Right hindlimb (tissue), 1 donor: ENCODE results near the gene TIMM22.
A peak's percentile ranks its signal among the peaks of the same experiment; 100 is the strongest.
"Not testable (repeated sequence)": the region's sequence is repeated elsewhere in the genome, so short reads cannot be mapped to it uniquely, and the experiment has no call there.

Experiments
- DNase-seq: peaks from one replicate; pipeline ENCODE4 v3.0.0-alpha.2; 2018

TIMM22 gene

GRCh38 chr17:1040216-1040600 lies 43.3 kb downstream of the TIMM22 start:
- peak; percentile 75 for DNase-seq

GRCh38 chr17:1041746-1042145 lies 44.8 kb downstream of the TIMM22 start:
- no peak for DNase-seq

DNA sequence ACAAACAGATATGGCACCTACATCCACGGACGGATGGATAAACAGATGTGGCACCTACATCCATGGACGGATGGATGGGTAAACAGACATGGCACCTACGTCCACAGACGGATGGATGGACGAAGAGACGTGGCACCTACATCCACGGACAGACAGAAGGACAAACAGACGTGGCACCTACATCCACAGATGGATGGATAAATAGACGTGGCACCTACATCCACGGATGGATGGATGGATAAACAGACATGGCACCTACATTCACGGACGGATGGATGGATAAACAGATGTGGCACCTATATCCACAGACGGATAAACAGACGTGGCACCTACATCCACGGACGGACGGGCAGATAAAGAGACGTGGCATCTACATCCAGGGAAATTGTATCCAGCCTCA lies 45.6 kb downstream of the TIMM22 start:
- no peak for DNase-seq

DNA sequence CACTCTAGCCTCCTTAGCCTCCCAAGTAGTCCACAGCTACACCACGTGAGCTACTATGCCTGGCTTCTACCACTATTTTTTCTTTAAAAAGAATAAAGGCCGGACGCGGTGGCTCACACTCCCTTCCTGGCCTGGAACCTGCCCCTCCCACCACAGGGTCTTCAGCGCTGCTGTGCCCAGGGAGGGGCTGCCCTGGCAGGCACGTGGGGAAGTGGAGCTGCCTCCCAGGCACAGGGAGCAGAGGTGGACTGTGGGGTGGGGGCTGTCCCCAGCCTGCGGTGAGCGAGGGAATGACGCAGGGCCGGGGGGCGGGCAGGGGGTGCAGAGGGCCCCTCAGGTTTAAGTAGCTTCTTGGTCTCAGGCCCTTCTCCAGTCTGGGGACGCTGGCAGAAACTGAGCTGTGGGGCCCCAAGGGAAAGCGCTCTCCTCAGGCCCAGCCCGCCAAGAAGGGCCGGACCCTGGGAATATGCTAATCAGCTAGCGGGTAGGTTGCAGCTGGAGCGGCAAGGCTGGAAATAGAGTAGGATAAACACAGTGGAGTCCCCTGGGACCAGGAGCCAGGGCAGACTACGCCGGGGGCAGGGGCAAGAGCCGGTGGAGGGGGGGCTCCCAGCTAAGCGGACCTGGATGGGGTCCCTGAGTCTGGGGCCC lies 46.8 kb downstream of the TIMM22 start:
- peak; percentile 76 for DNase-seq

GRCh38 chr17:1044387-1045009 lies 47.6 kb downstream of the TIMM22 start:
- not testable (repeated sequence) for DNase-seq

GRCh38 chr17:1045456-1045855 lies 48.5 kb downstream of the TIMM22 start:
- DNase-seq, result no peak

GRCh38 chr17:1047177-1047878 lies 50.4 kb downstream of the TIMM22 start:
- DNase-seq, result no peak

DNA sequence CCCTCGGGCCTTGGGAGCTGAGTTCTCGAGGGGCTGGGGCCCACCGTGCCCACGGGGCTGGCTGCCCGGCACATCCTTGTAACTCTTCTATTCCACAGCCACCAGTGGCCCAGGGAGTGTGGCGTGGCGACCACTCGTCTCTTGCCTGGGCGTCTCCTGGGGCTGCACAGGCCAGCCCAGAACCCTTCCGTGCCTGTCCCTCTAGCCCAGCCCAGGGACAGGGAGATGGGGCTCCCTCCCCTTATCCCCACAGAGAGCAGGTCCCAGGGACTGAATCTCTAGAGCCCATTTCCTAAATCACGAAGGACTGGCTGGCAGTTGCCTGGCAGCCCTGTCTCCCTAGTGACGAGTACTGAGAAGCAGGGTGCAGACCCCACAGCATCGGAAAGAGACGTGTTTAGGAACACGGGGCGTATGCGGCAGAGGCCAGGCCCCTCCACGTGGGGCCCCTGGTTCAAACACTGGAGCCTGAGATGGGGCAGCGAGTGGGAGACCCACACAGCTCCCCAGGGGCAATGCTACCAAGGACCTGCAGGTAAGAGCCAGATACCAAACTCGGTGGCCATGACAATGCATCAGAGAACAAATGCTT lies 51.0 kb downstream of the TIMM22 start:
- no peak for DNase-seq

GRCh38 chr17:1048516-1049115 lies 51.7 kb downstream of the TIMM22 start:
- DNase-seq, result not testable (repeated sequence)

DNA sequence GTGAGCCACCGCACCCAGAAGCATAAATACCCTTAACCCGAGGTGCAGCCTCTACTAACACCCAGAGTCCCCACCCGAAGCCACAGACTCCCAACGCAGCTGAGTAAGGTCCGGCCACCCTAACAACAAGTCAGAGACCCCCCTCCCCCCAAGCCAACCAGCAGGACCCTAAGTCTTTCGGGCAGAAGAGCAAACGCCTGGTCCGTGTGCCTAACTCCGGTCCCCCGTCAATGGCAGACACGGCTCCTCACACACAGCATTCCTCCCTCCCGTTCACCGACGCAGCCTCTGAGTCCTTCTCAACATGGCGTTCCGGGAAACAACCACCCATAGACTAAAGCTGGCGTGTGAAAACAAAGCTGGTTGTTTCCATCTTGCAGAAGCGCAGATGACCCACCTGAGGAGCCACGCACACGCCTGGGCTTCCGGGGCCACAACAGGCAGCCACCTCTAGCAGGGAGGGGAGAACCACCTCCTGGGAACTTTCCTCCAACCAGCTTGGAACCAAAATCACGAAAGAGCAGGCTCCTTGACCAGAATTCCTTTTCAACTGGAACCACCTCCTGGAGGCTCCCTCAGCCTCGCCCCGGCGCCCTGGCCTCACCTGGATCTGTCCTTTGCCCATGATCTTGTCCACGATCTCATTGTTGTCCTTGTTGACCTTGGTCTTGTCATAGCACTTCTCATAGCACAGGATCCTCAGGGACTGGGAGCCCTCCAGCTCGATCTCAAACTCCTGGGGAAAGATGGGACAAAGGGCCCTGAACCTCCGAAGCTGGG lies 52.7 kb downstream of the TIMM22 start:
- no peak for DNase-seq

GRCh38 chr17:1050246-1050995 lies 53.5 kb downstream of the TIMM22 start:
- DNase-seq, result peak; percentile 24

DNA sequence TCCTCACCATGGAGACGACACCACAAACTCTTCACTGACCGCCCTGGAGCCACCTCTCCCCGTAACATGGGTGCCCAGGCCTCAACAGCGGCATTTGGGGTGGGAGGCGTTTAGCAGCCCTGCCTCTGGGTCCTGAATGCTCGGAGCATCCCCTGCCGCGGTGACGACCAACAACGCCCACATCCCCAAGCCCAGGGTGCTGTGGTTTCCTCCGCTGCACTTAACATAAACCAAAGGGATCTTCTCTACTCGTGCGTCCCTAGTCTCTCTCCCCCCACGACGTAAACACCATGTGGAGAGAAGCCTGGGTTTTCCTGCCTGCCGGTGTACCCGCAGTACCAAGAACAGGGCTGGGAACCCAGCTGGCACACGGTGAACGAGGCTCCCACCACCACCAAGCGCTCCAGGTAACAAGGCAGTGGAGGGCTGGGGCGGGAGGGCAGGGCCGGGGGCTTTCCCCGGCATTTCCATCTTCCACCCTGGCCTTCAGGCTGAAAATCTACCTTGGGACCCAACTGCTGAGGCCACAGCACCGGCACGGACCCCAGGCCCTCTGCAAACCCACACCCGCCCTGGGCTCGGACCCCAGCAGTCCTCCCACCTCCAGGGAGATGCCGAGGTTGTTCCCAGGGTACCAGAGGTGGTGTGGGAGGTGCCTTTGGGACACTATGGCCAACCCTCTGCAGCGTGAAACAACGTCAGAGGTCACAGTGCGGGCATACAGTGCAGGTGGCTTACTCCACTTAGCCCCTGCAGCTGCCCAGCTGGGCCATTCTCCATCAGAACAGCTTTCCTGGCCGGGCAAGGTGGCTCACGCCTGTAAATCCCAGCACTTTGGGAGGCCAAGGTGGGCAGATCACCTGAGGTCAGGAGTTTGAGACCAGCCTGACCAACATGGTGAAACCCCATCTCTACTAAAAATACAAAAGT lies 54.3 kb downstream of the TIMM22 start:
- DNase-seq, result no peak
